CD4-positive, alpha-beta T cell (primary cell): ENCODE data around the gene NR0B2. TPM values are rescaled to one million over a fixed set of nuclear protein-coding genes. Genes with fewer than 3 reads are reported as not detected.
"Not testable (repeated sequence)": the region's sequence is repeated elsewhere in the genome, so short reads cannot be mapped to it uniquely, and the experiment has no call there.

Source experiments
- ATAC-seq: fragments of 200-7000 bp; cut with Tn5 transposase; one replicate; pipeline ENCODE4 v1.10.0; 2022; ENCODE audit warnings: mild to moderate bottlenecking; ENCODE audit not compliant: poor library complexity
- CTCF ChIA-PET: fragments of 350-600 bp; sonication (Branson Sonifier 250); formaldehyde crosslinking; loops from one replicate; lab custom pipeline; 2021; ENCODE audit warnings: antibody characterized with exemption, inconsistent platforms; lab: Charles Lee
- POLR2A ChIA-PET: fragments of 350-600 bp; sonication (Branson Sonifier 250); formaldehyde crosslinking; loops from one replicate; lab custom pipeline; 2021; ENCODE audit warnings: antibody characterized with exemption, inconsistent platforms; lab: Charles Lee
- DNase-seq, 14 experiments: peaks; one replicate each; pipeline ENCODE4 v3.0.0-alpha.2; 2013 to 2020; ENCODE audit warnings: mixed read lengths in 2 of 14
- H3K27ac ChIP-seq, 2 donors: one replicate each; pipeline versions ENCODE4 v1.5.1 to v1.7.0; 2013; ENCODE audit warnings: low read length in 2 of 2, low read depth in 1 of 2, mild to moderate bottlenecking in 1 of 2
- H3K27me3 ChIP-seq, 2 experiments: 1 replicate in 1 of 2; 2 replicates in 1 of 2; pipeline versions ENCODE4 v1.6.1 to v1.7.0; 2013; ENCODE audit warnings: low read length in 2 of 2, control low read depth in 1 of 2, mild to moderate bottlenecking in 1 of 2, moderate library complexity in 1 of 2; ENCODE audit not compliant: insufficient read depth in 2 of 2, control insufficient read depth in 1 of 2
- H3K36me3 ChIP-seq: one replicate; pipeline ENCODE4 v1.6.1; 2013; ENCODE audit warnings: low read length, control low read depth; ENCODE audit not compliant: insufficient read depth
- H3K4me1 ChIP-seq: one replicate; pipeline ENCODE4 v1.6.1; 2013; ENCODE audit warnings: low read length, control low read depth; ENCODE audit not compliant: insufficient read depth
- H3K4me3 ChIP-seq: one replicate; pipeline ENCODE4 v1.5.1; 2013; ENCODE audit warnings: mild to moderate bottlenecking, low read length, moderate library complexity
- H3K9me3 ChIP-seq, 2 experiments: 1 replicate in 1 of 2; 2 replicates in 1 of 2; pipeline versions ENCODE4 v1.6.1 to v1.7.0; 2013; ENCODE audit warnings: low read length in 2 of 2, mild to moderate bottlenecking in 2 of 2, control low read depth in 1 of 2, moderate library complexity in 1 of 2; ENCODE audit not compliant: control insufficient read depth in 1 of 2, insufficient read depth in 1 of 2
- H3K27ac Mint-ChIP-seq: one replicate; pipeline ENCODE4 v1.8.0; 2020; ENCODE audit warnings: mixed read lengths
- H3K27me3 Mint-ChIP-seq: one replicate; pipeline ENCODE4 v1.8.0; 2021; ENCODE audit warnings: mixed read lengths
- H3K36me3 Mint-ChIP-seq: one replicate; pipeline ENCODE4 v1.8.0; 2021; ENCODE audit warnings: low read depth, mixed read lengths
- H3K4me1 Mint-ChIP-seq: one replicate; pipeline ENCODE4 v1.8.0; 2021; ENCODE audit warnings: low read depth, mixed read lengths
- H3K4me3 Mint-ChIP-seq: one replicate; pipeline ENCODE4 v1.8.0; 2020; ENCODE audit warnings: mild to moderate bottlenecking, mixed read lengths
- H3K9me3 Mint-ChIP-seq: one replicate; pipeline ENCODE4 v1.8.0; 2020; ENCODE audit warnings: mixed read lengths
- CTCF ChIP-seq: fragments of 200-600 bp; IDR thresholded peaks from one replicate; pipeline ENCODE4 v1.8.0; 2022; ENCODE audit warnings: antibody characterized with exemption, mild to moderate bottlenecking
- intact Hi-C, 2 experiments: fragments of 100-400 bp; cut with DNase I in 1 of 2; cut with micrococcal nuclease in 1 of 2; formaldehyde crosslinking; loops; one replicate each; pipeline versions ENCODE4 v1.15.1 to v1.9.0; 2023 to 2025; cut with DNase I, micrococcal nuclease
- total RNA-seq, 174 experiments: library from RNA in 2 of 174; stranded (reverse) in 2 of 174; gene quantifications; one replicate each; pipeline ENCODE4 v1.2.3 and lab custom pipeline; 2021 to 2026

Gene NR0B2
- total RNA-seq, 2 experiments from 2014 or later, result not detected

- H3K9me3 Mint-ChIP-seq, result no peaks in the 10 kb centered on the region
- Histone ChIP-seq H3K4me3 (no peak overlapping the region), H3K27ac (no peak overlapping the region), H3K27me3 (no peaks in the 10 kb centered on the region), H3K9me3 (no peaks in the 10 kb centered on the region), H3K4me1 (peaks cover 4% of the 10 kb centered on the region), H3K36me3 (peaks cover 88% of the 10 kb centered on the region)
- intact Hi-C loops, result no loop called here
- H3K36me3 Mint-ChIP-seq, result peaks cover 86% of the 10 kb centered on the region
- no peak for TF ChIP-seq CTCF
- H3K27me3 Mint-ChIP-seq, result no peaks in the 10 kb centered on the region
- ATAC-seq (no peak), DNase-seq (no peak)
- CTCF ChIA-PET, result interaction anchor here (0.9 to 1.1 kb wide), 2 partner anchors 24 to 281 kb away, joined by 3 read pairs; no protein-coding TSS in a partner anchor
- peaks cover 14% of the 10 kb centered on the region for H3K4me1 Mint-ChIP-seq
- no peak overlapping the region for H3K27ac Mint-ChIP-seq
- no peak overlapping the region for H3K4me3 Mint-ChIP-seq
- POLR2A ChIA-PET, result interaction anchor here (1.0 kb wide), 1 partner anchor 18 kb away, joined by 3 read pairs; no protein-coding TSS in a partner anchor
Observed at GRCh38 chr1:26882696-26883463, 30.9 kb downstream of the NR0B2 start.

- POLR2A ChIA-PET, H3K27ac Mint-ChIP-seq, intact Hi-C loops, DNase-seq, H3K27me3 ChIP-seq, H3K4me1 ChIP-seq, H3K9me3 Mint-ChIP-seq, ATAC-seq, H3K9me3 ChIP-seq, H3K4me3 ChIP-seq, H3K27me3 Mint-ChIP-seq, H3K27ac ChIP-seq, H3K4me3 Mint-ChIP-seq, H3K4me1 Mint-ChIP-seq: not testable (repeated sequence)
- CTCF ChIA-PET, result interaction anchor here (1.1 to 1.3 kb wide), 3 partner anchors 8 to 279 kb away, joined by 3 to 5 read pairs (median 4); partner anchors contain the start of gene GPN2
- peaks cover 80% of the 10 kb centered on the region for H3K36me3 Mint-ChIP-seq
- H3K36me3 ChIP-seq, result peaks cover 91% of the 10 kb centered on the region
Observed at GRCh38 chr1:26881611-26882010, 32.2 kb downstream of the NR0B2 start.

- ATAC-seq, result no peak
- no peaks in the 10 kb centered on the region for H3K27me3 Mint-ChIP-seq
- peaks cover 83% of the 10 kb centered on the region for H3K36me3 ChIP-seq
Observed at GRCh38 chr1:26879793-26880192, 34.0 kb downstream of the NR0B2 start.

More at GRCh38 chr1:26879793-26880192, 34.0 kb downstream of the NR0B2 start:
- ChIA-PET CTCF (no interaction called here), POLR2A (no interaction called here)
- Histone ChIP-seq H3K9me3 (no peaks in the 10 kb centered on the region), H3K27ac (no peak overlapping the region), H3K4me3 (no peak overlapping the region), H3K27me3 (no peaks in the 10 kb centered on the region), H3K4me1 (no peaks in the 10 kb centered on the region)
- no peak overlapping the region for H3K4me3 Mint-ChIP-seq
- H3K9me3 Mint-ChIP-seq, result no peaks in the 10 kb centered on the region
- no peak overlapping the region for H3K27ac Mint-ChIP-seq
- peaks cover 68% of the 10 kb centered on the region for H3K36me3 Mint-ChIP-seq
- H3K4me1 Mint-ChIP-seq, result peaks cover 5% of the 10 kb centered on the region
- TF ChIP-seq CTCF, result no peak
- DNase-seq, result no peak
- intact Hi-C loops, result loop anchor here (2.0 to 5.0 kb wide), 2 partner anchors 37 to 277 kb away; no protein-coding TSS in a partner anchor
